Subcutaneous abdominal adipose tissue (tissue), 5 donors: ENCODE results near the gene CAND2.

ENCODE experiments used
- H3K27ac ChIP-seq: one replicate; pipeline ENCODE4 v1.7.0; 2013; ENCODE audit warnings: low read depth, mild to moderate bottlenecking, inconsistent platforms, low read length, moderate library complexity
- H3K27me3 ChIP-seq, 5 donors: one replicate each; pipeline ENCODE4 v1.7.0; 2013; ENCODE audit warnings: low read length in 5 of 5, inconsistent platforms in 1 of 5; ENCODE audit not compliant: control insufficient read depth in 5 of 5, insufficient read depth in 4 of 5
- H3K36me3 ChIP-seq, 5 donors: one replicate each; pipeline ENCODE4 v1.7.0; 2013; ENCODE audit warnings: low read length in 5 of 5; ENCODE audit not compliant: control insufficient read depth in 5 of 5, insufficient read depth in 5 of 5
- H3K4me1 ChIP-seq, 5 donors: one replicate each; pipeline ENCODE4 v1.7.0; 2013; ENCODE audit warnings: low read length in 5 of 5, mild to moderate bottlenecking in 3 of 5, moderate library complexity in 1 of 5; ENCODE audit not compliant: control insufficient read depth in 5 of 5, insufficient read depth in 5 of 5
- H3K4me3 ChIP-seq, 5 donors: one replicate each; pipeline ENCODE4 v1.7.0; 2013; ENCODE audit warnings: low read length in 5 of 5, low read depth in 1 of 5
- H3K9ac ChIP-seq, 5 donors: one replicate each; pipeline ENCODE4 v1.7.0; 2013; ENCODE audit warnings: low read length in 5 of 5, mild to moderate bottlenecking in 4 of 5, moderate library complexity in 3 of 5
- H3K9me3 ChIP-seq, 5 donors: one replicate each; pipeline ENCODE4 v1.7.0; 2013; ENCODE audit warnings: low read length in 5 of 5; ENCODE audit not compliant: control insufficient read depth in 5 of 5
- donor health status: healthy.
- donor health status: healthy.
- donor health status: healthy.
- donor health status: healthy.
- donor health status: healthy.

Gene CAND2

DNA sequence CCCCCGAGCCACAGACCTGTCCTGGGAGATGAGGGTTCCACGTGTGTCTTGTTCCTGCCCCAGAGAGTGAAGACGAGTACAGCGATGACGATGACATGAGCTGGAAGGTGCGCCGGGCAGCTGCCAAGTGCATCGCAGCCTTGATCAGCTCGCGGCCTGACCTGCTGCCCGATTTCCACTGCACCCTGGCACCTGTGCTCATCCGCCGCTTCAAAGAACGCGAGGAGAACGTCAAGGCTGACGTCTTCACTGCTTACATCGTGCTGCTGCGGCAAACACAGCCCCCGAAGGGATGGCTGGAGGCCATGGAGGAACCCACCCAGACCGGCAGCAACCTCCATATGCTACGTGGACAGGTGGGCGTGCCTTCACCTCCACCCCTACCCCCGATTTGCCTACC, 18.6 kb downstream of the CAND2 start:
- Histone ChIP-seq H3K4me3 (no peak overlapping the region), H3K27me3 (no peaks in the 10 kb centered on the region), H3K27ac (no peak overlapping the region), H3K4me1 (peaks cover 0 to 8% (median 7%) of the 10 kb centered on the region in 5 donors), H3K36me3 (peaks cover 0 to 33% (median 21%) of the 10 kb centered on the region in 5 donors), H3K9ac (no peak overlapping the region), H3K9me3 (no peaks in the 10 kb centered on the region)

DNA sequence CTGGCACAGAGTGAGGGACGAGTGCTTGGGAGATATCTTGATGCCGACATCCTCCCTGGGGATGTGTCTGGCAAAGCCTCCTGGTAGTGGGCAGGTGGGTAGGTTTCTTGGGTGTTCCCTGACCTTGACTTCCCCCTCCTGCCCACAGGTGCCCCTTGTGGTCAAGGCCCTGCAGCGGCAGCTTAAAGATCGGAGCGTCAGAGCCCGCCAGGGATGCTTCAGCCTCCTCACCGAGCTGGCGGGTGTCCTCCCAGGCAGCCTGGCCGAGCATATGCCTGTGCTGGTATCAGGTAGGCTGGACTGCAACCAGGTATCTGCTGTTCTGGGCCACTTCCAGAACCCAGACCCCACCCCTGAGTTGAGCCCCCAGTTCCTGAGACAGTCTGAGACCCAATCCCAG, 19.2 kb downstream of the CAND2 start:
- H3K36me3 ChIP-seq: peaks cover 0 to 33% (median 21%) of the 10 kb centered on the region in 5 donors
- peaks cover 0 to 4% (median 3%) of the 10 kb centered on the region in 5 donors for H3K4me1 ChIP-seq
- H3K4me3 ChIP-seq: no peak overlapping the region
- H3K27me3 ChIP-seq: no peaks in the 10 kb centered on the region
- no peaks in the 10 kb centered on the region for H3K9me3 ChIP-seq
- H3K27ac ChIP-seq: no peak overlapping the region
- no peak overlapping the region for H3K9ac ChIP-seq

DNA sequence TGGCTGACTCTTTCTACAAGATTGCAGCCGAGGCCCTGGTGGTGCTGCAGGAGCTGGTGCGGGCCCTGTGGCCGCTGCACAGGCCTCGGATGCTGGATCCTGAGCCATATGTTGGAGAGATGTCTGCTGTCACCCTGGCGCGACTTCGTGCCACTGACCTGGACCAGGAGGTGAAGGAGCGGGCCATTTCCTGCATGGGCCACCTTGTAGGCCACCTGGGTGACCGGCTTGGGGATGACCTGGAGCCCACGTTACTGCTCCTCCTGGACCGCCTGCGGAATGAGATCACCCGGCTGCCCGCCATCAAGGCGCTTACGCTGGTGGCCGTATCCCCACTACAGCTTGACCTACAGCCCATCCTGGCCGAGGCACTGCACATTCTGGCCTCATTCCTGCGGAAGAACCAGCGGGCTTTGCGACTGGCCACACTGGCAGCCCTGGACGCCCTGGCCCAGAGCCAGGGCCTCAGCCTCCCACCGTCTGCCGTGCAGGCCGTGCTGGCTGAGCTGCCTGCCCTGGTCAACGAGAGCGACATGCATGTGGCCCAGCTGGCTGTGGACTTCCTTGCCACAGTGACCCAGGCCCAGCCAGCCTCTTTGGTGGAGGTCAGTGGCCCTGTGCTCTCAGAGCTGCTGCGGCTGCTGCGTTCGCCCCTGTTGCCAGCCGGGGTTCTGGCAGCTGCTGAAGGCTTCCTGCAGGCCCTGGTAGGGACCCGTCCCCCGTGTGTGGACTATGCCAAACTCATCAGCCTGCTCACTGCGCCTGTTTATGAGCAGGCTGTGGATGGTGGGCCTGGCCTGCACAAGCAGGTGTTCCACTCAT, 20.3 kb downstream of the CAND2 start:
- H3K36me3 ChIP-seq: peaks cover 0 to 33% (median 21%) of the 10 kb centered on the region in 5 donors
- H3K9ac ChIP-seq: no peak overlapping the region
- no peak overlapping the region for H3K4me3 ChIP-seq
- H3K9me3 ChIP-seq: no peaks in the 10 kb centered on the region
- H3K27ac ChIP-seq: no peak overlapping the region
- no peaks in the 10 kb centered on the region for H3K27me3 ChIP-seq
- H3K4me1 ChIP-seq: no peaks in the 10 kb centered on the region

DNA sequence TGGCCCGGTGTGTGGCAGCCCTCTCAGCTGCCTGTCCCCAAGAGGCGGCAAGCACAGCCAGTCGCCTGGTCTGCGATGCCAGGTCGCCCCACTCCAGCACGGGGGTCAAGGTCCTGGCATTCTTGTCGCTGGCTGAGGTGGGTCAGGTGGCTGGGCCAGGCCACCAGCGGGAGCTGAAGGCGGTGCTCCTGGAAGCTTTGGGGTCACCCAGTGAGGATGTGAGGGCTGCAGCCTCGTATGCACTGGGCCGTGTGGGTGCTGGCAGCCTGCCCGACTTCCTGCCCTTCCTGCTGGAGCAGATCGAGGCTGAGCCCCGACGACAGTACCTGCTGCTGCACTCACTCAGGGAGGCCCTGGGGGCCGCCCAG, 20.8 kb downstream of the CAND2 start:
- H3K27ac ChIP-seq: no peak overlapping the region
- peaks cover 0 to 33% (median 21%) of the 10 kb centered on the region in 5 donors for H3K36me3 ChIP-seq
- H3K9ac ChIP-seq: no peak overlapping the region
- no peak overlapping the region for H3K4me3 ChIP-seq
- no peaks in the 10 kb centered on the region for H3K9me3 ChIP-seq
- H3K27me3 ChIP-seq: no peaks in the 10 kb centered on the region
- H3K4me1 ChIP-seq: no peaks in the 10 kb centered on the region

DNA sequence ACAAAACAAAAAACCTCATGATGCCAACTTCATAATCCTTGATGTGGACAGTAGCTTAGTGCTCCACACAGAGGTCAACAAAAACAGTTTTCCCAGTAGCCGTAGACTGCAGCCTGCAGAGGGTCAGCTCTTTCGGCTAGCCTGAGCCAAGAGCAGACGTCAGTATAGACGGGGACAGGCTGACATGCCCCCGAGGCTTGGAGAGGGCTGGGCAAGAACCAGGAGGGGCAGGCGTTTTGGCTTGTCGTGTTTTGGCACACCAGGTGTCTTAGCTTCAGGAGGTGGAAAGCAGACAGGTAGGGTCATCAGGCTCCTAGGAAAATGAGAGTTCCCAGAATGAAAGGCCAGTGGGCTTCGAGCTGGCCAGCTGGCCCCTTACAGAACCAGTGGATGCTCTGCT, 21.8 kb downstream of the CAND2 start:
- Histone ChIP-seq H3K27ac (no peak overlapping the region), H3K9ac (no peak overlapping the region), H3K36me3 (peaks cover 0 to 33% (median 21%) of the 10 kb centered on the region in 5 donors), H3K27me3 (no peaks in the 10 kb centered on the region), H3K9me3 (no peaks in the 10 kb centered on the region), H3K4me3 (no peak overlapping the region), H3K4me1 (no peaks in the 10 kb centered on the region)

DNA sequence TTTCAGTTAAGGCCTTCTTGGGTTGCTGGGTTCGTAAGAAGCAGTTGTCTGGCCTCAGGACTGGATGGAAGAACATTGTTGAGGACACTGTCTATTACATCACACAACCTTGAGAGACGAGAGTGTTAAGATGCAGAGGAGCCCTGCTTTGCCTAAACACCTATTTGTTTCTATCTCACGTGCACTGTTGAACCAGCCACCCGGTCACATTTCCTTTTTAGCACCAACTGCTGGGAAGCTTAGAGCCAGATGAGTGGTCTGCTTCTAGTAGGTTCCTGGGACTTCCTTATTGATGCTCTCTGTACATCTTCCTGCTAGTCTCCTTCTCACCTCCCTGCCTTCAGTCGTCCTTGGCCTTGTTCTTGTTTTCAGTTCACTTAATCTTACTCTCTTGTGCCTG, 22.3 kb downstream of the CAND2 start:
- Histone ChIP-seq H3K4me3 (no peak overlapping the region), H3K9ac (no peak overlapping the region), H3K9me3 (no peaks in the 10 kb centered on the region), H3K27ac (no peak overlapping the region), H3K4me1 (no peaks in the 10 kb centered on the region), H3K36me3 (peaks cover 0 to 33% (median 21%) of the 10 kb centered on the region in 5 donors), H3K27me3 (no peaks in the 10 kb centered on the region)

DNA sequence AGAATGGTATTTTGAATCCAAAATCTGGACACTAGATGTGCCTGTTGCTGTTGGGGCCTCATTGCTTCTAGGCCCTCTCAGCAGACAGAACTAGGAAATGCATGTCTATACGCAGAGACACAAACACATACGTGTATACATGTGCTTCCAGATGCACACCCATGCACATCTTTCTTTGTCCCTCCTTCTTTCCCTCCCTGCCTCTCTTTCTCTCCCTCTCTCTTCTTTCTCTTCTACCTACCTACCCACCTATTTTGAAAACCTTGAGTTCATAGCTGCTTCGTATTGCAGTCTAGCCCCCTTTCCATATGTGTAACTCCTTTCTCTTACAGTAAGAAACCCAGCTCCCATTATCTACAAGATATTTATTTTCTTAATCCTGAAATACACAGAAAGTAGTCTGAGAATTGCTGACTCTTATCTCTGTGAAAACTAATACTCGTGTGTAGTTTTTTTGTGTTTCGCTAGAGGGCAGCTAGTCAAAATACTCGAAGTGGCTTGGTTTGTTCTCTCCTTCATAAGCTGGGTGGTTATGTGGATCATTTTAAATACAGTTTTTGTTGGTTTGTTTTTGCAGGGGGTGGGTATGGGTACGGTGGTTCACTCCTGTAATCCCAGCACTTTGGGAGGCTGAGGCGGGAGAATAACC, 26.4 kb downstream of the CAND2 start:
- Histone ChIP-seq H3K4me1 (no peaks in the 10 kb centered on the region), H3K36me3 (peaks cover 0 to 13% (median 4%) of the 10 kb centered on the region in 5 donors), H3K9ac (no peak overlapping the region), H3K4me3 (no peak overlapping the region), H3K27ac (no peak overlapping the region), H3K9me3 (no peaks in the 10 kb centered on the region), H3K27me3 (no peaks in the 10 kb centered on the region)

DNA sequence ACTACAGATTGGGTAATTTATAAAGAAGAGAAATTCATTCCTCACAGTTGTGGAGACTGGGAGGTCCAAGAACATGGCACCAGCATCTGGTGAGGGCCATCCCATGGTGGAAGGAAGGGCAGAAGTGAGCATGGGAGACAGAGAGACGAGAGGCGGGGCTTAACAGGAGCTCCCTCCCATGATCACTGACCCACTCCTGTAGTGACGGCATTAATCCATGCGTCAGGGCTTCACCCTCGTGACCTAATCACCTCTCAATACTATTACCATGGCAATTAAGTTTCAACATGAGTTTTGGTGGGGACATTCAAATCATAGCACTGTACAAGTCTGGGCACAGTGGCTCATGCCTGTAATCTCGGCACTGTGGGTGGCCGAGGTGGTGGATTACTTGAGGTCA, 27.8 kb downstream of the CAND2 start:
- H3K9ac ChIP-seq: no peak overlapping the region
- H3K27ac ChIP-seq: no peak overlapping the region
- peaks cover 0 to 15% (median 4%) of the 10 kb centered on the region in 5 donors for H3K36me3 ChIP-seq
- H3K4me3 ChIP-seq: no peak overlapping the region
- H3K4me1 ChIP-seq: no peaks in the 10 kb centered on the region
- H3K9me3 ChIP-seq: no peaks in the 10 kb centered on the region
- H3K27me3 ChIP-seq: no peaks in the 10 kb centered on the region

DNA sequence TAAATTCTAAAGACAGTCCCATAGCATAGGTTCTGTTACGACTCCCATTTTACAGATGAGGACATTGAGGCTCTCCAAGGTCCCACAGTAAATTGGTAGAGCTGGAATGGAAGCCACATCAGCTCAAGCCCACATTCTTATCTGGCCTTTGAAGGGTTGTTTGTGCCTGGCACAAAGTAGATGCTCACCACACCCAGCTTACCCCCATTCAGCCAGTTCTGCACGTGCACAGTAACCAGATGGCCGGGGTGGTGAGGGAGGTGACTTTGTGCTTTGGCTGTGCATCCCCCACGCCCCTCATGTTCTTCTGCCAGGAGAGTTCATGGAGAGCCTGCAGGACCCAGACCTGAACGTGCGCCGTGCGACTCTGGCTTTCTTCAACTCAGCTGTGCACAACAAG, 28.7 kb downstream of the CAND2 start:
- Histone ChIP-seq H3K27ac (no peak overlapping the region), H3K36me3 (peaks cover 0 to 19% (median 6%) of the 10 kb centered on the region in 5 donors), H3K9me3 (no peaks in the 10 kb centered on the region), H3K4me1 (no peaks in the 10 kb centered on the region), H3K4me3 (no peak overlapping the region), H3K27me3 (no peaks in the 10 kb centered on the region), H3K9ac (no peak overlapping the region)

DNA sequence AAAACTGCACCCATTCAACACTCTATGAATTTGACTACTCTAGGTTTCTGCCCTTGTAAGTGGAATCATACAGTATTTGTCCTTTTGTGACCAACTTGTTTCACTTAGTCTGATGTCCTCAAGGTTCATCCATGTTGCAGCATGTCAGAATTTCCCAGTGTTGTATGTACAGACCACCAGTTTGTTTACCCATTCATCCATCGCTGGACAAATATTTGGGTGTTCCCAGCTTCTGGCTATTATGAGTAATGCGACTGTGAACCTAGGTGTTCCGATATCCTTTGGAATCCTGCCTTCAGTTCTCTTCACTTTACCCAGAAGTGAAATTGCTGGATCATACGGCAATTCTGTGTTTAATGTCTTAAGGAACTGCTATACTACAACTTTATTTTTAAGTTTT, 32.3 kb downstream of the CAND2 start:
- H3K36me3 ChIP-seq: peaks cover 0 to 53% (median 36%) of the 10 kb centered on the region in 5 donors

More for the DNA sequence above, 32.3 kb downstream of the CAND2 start:
- H3K9me3 ChIP-seq: no peaks in the 10 kb centered on the region
- H3K4me1 ChIP-seq: peaks cover 0 to 7% (median 0%) of the 10 kb centered on the region in 5 donors
- H3K4me3 ChIP-seq: no peak overlapping the region
- H3K27ac ChIP-seq: no peak overlapping the region
- H3K27me3 ChIP-seq: no peaks in the 10 kb centered on the region
- no peak overlapping the region for H3K9ac ChIP-seq
